ELF-1 (cell line): ENCODE results near the gene LRRC61.
A peak's percentile ranks its signal among the peaks of the same experiment; 100 is the strongest.
"Not testable (repeated sequence)": the region's sequence is repeated elsewhere in the genome, so short reads cannot be mapped to it uniquely, and the experiment has no call there.

Experiments used
- DNase-seq: peaks from one replicate; pipeline ENCODE4 v3.0.0-alpha.2; 2016; ENCODE audit warnings: low read depth, low spot score

Gene LRRC61

GRCh38 chr7:150307129-150307528, 16.0 kb upstream of the LRRC61 start:
- DNase-seq: no peak

DNA sequence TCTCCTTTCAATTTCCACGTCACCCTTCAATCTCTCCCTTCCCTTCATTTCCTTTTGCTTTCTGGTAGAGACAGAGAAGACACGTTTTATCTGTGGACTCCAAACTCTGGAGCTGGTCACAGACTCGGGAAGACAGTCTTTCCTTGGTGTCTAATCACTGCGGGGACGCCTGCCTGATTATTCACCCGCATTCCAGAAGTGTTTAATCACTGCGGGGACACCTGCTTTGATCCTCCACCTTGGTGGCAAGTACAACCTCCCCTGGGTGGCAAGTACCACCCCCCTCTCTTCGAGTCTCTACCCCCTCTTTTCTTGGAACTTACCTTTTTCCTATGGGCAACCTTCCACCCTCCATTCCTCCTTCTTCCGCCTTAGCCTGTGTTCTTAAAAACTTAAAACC, 15.3 kb upstream of the LRRC61 start:
- DNase-seq: no peak

GRCh38 chr7:150308575-150308974, 14.6 kb upstream of the LRRC61 start:
- no peak for DNase-seq

GRCh38 chr7:150311146-150311545, 12.0 kb upstream of the LRRC61 start:
- no peak for DNase-seq

DNA sequence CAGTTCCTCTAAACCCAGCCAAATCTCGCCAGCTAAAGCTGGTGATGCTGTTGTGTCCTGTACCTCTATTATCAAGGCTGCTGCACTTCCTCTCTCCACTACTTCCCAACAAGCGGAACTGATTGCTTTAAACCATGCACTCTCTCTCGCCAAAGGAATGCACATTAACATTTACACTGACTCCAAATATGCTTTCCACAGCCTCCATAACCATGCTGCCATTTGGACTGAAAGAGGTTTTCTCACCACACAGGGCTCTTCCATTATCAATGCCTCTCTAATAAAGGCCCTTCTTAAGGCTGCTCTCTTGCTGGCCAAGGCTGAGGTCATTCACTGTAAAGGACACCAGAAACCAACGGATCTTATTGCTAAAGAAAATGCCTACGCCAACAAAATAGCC, 11.4 kb upstream of the LRRC61 start:
- DNase-seq: no peak

- DNase-seq: not testable (repeated sequence)
These were observed 10.3 kb upstream of the LRRC61 start for GRCh38 chr7:150312649-150313366.

- DNase-seq: no peak
These were observed 9.8 kb upstream of the LRRC61 start for GRCh38 chr7:150313367-150313809.

GRCh38 chr7:150313870-150314269, 9.3 kb upstream of the LRRC61 start:
- no peak for DNase-seq

DNA sequence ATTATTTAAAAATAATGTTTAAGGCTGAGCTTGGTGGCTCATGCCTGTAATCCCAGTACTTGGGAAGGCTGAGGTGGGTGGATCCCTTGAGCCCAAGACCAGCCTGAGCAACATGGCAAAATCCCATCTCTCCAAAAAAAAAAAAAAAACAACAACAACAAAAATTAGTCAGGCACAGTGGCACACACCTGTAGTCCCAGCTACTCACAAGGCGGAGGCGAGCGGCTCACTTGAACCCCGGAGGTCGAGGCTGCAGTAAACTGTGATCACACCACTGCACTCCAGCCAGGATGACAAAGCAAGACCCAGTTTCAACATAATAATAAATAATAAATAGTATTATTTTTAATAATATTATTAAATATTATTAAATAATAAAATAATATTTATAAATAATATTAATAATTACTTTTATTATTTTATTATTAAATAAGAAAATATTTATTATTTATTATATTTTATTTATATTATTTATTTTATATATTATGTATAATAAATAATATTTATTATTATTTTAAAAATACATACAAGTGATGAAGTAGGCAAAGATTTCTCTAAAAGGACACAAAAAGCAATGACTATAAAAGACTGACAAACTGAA, 8.4 kb upstream of the LRRC61 start:
- no peak for DNase-seq

- DNase-seq: not testable (repeated sequence)
These were observed 6.2 kb upstream of the LRRC61 start for GRCh38 chr7:150316987-150317386.

GRCh38 chr7:150317748-150318444, 5.3 kb upstream of the LRRC61 start:
- no peak for DNase-seq

GRCh38 chr7:150321788-150322113, 1.4 kb upstream of the LRRC61 start:
- no peak for DNase-seq

DNA sequence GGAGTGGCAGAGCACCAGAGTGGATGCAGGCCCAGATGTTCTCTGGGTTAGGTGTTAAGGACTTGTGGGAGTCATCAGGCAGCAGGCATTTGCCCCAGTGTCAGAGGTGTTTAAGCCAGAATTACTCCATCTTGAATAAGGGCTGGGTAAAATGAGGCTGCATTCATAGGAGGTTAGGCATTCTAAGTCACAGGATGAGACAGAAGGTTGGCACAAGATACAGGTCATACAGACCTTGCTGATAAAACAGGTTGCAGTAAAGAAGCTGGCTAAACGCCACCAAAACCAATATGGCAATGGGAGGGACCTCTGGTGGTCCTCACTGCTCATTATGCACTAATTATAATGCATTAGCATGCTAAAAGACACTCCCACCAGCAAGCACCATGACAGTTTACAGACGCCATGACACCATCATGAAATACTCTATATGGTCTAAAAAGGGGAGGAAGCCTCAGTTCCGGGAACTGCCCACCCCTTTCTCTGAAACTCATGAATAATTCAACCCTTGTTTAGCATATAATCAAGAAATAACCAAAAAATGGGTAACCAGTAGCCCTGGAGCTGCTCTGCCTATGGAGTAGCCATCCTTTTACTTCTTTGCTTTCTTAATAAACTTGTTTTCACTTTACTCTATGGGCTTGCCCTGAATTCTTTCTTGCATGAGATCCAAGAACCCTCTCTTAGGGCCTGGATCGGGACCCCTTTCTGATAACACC, 882 bp upstream of the LRRC61 start:
- no peak for DNase-seq

DNA sequence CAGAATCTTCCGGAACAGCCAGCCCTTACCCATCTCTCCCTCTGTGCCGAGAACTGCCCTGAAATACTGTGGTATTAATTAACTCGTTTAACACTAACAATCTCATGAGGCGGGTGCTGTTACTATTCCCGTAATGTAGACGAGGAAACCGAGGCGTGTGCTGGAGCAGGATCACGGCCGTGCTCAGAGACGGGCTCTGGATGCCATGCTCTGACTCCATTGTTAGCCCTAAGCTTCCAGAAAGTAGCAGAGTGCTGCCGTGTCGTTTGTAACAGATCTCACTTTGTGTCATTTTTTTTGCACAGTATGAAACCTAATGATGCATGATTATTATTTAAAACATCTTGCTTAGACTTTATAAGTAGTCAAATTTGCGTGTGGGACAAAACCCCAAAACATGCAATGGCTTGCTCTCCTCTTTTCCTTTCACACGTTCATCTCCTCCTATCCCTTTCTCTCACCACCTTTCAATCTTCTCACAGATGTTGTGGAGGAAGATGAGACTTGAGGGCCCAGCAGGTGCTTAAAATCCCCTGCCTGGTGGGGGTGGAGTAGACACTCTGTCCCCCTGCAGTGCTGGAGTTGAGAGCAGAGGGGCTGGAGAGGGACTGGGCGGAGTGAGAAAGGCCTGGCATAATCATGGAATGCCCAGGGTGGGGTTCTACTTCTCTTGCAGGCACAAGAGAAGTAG, 672 bp downstream of the LRRC61 start:
- no peak for DNase-seq

- peak; percentile 54 for DNase-seq
These were observed 1.3 kb downstream of the LRRC61 start for GRCh38 chr7:150324373-150324961.

GRCh38 chr7:150325110-150325611, 2.0 kb downstream of the LRRC61 start:
- DNase-seq: no peak

GRCh38 chr7:150325901-150326300, 2.7 kb downstream of the LRRC61 start:
- DNase-seq: no peak

- no peak for DNase-seq
These were observed 3.6 kb downstream of the LRRC61 start for GRCh38 chr7:150326657-150327268.

GRCh38 chr7:150327308-150327707, 4.2 kb downstream of the LRRC61 start:
- DNase-seq: no peak

DNA sequence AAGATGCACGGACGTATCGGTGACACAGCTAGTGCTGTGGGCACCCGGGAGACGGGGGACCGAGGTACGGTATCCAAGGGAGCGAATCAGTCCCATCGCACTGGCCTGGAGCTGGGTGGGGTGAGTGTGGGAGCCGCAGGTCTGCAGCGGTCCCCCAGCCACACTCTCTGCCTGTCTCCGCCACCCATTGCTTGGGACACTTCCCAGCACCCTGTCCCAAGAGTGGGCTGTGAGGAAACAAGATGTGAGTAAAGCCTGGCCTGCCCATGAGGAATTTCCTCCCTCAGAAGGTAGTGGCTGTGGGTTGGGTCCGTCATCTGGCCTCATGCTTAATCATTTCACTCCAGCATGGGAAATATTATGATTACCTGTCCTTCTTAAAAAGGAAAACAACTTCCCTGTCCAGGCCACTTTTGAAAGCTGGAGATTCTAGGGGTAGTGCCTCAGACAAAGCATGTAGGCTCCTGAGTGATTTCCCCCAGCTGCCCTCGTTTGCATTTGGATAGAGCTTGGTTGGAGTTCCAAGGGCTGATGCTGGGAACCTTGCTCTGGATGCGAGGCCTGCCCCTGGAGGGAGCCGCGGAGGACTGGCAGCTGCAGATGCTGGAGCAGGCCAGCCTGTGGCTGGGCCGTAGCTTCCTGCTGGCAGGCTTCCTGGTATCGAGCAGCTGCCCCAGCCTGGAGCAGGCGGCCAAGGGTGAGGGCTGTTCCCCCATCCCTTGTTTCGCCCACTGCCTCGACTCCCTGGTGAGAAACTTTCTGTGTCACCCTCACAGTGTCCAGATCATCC, 6.4 kb downstream of the LRRC61 start:
- DNase-seq: peak; percentile 73
